ENCODE data around the gene NMRK1.
A peak's percentile ranks its signal among the peaks of the same experiment; 100 is the strongest.

Gene NMRK1

GRCh38 chr9:75019654-75020053 is 68.3 kb downstream of the NMRK1 start:
- H3K27ac ChIP-seq = no peak overlapping the region
- no peak for TF ChIP-seq CTCF (conservative IDR thresholded peaks at IDR 0.05)

- TF ChIP-seq CTCF (conservative IDR thresholded peaks at IDR 0.05) = no peak
- H3K27ac ChIP-seq = no peak overlapping the region
Observed at GRCh38 chr9:75019022-75019421, 68.9 kb downstream of the NMRK1 start.

- TF ChIP-seq CTCF (conservative IDR thresholded peaks at IDR 0.05) = no peak
- peak overlapping the region; percentile 51 for H3K27ac ChIP-seq
Observed at GRCh38 chr9:75017378-75017777, 70.6 kb downstream of the NMRK1 start.

- H3K27ac ChIP-seq = no peak overlapping the region
- TF ChIP-seq CTCF (conservative IDR thresholded peaks at IDR 0.05) = no peak
Observed at GRCh38 chr9:75013735-75014134, 74.2 kb downstream of the NMRK1 start.

Measured in VCaP (cell line).